Medulla oblongata (tissue), 1 donor: ENCODE measurements around the gene RTN4.
A peak's percentile ranks its signal among the peaks of the same experiment; 100 is the strongest.

Source experiments
- DNase-seq: peaks from one replicate; pipeline ENCODE4 v3.0.0-alpha.2; 2015; ENCODE audit errors: extremely low spot score

RTN4 gene

DNA sequence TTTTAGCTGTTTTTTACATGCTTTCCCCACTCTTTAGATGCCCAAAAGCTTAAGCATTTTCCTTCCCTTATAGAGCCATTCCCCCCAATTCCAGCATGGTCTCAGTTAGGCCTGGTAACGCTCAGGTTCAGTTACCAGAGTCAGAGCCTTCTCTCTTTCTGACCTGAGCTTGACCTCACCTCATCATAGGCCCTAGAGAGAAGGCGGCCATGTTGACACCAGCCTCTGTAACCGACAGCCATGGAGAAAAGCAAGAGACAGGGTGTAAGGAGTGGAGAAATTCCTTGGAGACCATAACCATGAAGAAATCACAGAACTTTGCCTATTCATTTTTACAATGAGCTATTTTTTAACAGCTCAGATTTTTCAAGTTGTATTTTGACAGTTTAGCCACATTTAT is 99.4 kb downstream of the RTN4 start:
- DNase-seq: no peak

DNA sequence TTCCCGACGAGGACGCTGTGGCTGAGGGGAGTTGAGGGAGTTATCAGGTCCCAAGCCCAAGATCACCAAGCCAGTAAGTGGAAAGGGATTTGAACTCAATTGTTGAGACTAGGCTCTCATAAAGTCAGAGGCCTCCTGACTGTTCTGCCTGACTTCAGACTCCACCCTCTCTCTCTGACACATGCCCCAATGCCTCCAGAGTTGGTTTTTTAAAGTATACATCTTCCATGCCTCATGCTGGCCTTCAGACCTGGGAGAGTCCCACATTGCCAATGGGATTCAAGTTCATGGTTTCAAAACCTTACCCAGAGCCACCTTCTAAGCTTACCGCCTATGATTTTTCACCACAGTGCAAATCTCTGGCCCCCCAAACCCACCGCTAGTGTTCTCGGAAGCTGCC is 100.8 kb downstream of the RTN4 start:
- DNase-seq: no peak

DNA sequence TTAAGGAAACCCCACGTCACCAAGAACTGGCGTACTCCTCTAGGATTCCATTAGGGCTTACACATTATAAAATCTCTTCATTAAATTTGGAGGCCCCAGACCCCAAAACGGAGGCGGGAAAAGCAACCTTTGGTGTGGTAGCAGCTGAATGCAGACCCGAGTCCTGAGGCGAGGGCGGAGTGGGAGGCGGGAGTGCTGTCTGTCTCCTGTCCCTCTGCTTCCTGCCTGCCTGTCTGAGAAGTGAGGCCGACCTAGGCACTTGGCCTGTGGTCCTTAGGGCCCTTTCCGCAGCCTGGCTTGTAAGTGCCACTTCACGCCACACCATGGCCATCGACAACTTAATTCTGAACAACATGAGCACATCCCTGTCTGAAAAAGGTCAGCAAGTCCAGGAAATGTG is 102.1 kb downstream of the RTN4 start:
- DNase-seq: no peak

DNA sequence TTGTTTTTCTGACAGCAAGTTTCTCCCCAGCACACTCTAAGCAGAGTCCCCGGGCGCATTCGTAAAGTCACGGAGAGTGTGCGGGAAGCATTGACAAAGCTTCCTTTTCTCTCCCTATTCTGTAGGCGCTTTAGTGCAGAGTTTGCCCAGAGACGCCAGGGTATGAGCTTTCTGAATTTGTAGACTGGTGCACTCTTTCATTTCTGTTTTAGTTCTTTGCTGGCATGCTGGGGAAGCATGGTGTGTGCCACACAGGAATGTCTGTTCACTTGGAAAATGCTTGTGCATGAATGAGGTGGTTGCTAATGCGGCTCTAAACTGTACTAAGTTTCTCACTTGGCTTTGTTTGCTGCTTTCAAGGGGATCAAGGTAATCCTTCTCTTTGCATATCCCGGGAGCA is 102.6 kb downstream of the RTN4 start:
- peak; percentile 60 for DNase-seq

DNA sequence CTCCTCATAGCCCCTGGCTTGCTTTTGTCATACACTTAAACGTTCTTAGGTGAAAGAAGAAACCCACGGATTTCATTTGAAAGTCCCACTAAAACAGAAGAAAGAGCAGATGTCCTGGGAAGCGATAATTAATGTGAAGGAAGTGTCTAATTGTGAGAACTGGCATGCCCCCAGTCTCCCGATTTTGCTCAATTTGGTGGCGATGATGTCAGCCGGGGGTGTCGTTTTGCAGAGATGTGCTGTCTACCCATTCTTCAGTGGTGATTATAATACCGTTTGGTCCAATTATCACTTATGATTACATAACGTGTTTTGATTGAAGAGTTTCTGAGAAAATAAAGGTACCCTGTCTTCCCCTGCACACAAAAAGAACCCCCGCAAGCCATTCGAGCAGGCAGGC is 103.1 kb downstream of the RTN4 start:
- DNase-seq: peak; percentile 24

DNA sequence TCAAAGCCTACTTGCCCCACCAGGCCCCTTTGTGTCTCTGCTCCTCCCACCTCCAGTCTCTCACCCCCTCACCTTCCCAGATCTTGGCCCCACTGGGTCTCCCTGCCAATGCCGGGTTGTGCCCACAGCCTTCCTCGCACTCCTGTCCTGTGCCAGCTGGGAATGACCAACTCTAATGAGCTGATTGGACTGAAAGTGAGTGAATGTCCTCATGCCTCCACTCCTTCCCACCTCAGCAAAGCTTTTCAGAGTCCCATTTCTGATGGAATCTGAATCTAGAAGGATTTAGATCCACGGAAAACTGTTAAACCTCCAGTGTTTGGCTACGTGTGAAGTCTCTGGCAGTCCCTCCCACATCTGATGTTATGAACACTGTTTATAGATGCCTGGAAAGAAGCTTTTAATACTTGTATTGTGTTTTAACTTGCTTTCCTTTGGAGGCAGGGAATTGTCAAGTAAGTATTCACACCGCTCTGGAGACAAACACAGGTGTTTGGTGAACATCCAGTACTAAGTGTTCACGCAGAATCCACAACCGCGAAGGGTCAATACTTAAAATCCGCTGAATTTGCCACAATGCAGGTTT is 103.9 kb downstream of the RTN4 start:
- peak; percentile 53 for DNase-seq

DNA sequence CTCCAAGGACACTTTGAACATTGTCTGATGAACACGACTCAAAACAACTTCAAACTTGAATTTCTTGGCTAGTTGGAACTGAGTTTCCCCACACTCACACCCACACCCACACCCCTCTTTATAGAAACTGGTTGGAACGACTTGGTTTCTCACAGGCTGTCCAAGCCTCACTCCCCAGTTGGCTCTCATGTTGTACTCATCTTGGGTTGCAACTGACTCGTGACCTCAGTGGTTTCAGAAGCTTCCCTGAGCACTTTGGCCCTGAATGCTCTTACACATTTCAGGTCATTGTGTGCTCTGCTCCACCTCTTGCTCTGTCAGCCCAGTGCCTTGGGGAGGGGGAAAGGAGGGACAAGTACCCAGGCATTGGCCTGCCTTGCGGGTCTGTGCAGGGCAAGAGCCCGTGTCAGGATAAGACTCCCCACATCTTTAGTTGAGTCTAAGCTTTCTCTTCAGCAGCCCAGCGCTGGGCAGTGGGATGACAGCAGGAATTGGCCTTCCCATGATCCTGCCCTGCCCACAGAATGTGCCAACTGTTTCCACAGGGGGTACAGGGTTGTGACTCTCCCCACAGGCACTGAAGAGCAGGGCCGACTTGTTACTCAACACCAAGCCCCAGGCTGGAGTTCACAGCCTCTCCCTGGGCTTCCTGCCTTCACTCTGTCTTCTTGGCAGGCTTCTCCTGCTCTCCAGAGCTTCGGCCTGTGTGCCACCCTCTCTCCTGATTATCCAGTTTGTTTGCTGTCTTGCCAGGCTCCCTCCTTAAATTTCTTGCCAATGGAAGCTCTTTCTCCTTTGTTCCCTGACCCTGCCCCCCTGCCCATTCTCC is 104.6 kb downstream of the RTN4 start:
- DNase-seq: peak; percentile 84

DNA sequence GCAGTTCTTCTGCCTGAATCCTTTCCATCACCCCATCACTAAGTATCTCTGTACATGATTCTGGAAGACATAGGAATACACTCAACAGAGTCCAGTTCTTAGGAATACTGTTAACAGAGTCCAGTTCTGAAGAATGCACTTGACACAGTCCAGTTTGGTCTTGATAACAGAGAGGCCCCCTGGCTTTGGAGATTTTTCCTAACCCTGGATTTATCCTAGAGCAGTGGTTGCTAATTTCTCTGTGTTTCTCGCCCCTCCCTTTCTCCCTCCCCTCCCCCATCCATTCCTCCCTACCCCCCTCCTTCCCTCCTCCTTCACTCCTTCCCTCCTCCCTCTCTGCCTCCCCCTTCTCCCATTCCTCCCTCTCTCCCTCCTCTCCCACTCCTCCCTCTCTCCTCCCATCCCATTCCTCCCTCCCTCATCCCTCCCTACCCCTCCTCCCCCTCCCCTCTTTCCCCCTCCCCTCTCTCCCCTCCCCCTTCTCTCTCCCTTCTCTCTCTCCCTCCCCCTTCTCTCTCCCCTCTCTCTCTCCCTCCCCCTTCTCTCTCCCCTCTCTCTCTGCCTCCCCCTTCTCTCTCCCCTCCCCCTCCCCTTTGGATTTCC is 105.4 kb downstream of the RTN4 start:
- no peak for DNase-seq

DNA sequence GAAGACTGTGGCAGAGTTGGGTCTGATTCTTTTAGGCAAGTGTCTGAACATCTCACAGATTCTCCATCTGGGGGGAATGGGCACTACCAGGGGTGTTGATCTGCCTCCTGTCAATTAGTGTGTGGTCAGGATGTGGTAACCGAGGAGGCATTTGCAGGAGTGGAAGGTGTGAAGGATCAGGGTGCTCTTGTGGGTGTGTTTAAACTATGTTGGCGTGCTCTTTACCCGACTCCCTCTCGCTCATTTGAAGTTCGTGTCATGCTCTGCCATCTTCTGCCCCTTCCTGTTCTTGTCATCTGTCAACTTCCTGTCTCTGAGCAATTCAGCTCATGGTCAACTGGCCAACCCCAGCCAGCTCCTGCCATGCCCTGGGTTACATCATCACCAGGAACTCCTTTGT is 107.9 kb downstream of the RTN4 start:
- no peak for DNase-seq

DNA sequence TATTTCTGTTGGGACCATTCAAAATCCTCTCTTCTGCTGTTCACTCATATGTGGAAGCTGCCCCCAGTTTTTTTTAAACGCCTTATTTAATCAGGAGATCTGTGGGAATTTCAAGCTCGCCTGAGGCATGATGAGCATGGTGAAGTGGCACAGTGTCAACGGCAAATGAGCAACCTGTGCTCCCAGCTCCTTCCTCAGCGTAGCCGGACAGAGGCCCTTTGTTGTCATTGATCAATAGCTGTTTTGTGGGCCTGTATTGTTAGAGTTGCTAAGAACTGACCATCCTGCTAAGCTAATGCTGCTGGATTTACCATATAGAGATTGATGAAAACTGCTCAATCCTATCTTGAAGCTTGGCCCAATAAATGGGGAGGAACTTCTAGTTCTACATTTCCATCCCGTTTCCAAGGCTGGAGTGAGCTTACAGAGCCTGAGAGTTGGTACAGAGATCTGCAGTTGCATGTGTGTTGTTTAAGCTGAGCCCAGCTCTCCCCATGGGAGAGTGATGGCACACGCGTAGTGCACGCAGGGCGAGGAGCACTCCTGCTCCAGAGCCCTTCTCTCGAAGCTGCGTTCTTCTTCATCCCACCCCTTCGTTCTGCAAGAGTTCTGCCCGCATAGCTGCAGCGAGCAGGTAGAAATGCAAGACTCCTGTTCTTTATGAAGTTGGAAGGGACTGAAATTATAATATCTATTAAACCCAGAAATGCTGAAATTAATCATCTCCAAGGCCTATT is 108.8 kb downstream of the RTN4 start:
- peak; percentile 56 for DNase-seq

DNA sequence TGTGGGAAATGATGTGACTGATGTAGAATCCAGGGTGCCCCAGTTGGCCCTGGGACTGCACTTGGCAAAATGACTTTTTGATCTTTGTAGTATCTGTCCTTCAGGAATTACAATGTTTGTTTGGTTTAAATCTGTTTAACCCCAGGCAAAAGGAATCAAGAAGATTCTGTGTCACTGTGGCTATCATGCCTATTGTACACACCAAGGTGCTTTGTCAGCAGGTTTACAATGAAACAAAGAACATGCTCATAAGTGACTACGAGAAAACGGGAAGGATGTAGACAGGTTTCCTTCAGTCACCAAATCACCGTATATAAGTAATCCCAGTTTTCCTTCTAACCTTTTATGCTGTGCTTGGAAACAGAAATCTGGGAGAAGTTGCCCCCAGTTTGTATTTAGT is 109.5 kb downstream of the RTN4 start:
- DNase-seq: no peak

DNA sequence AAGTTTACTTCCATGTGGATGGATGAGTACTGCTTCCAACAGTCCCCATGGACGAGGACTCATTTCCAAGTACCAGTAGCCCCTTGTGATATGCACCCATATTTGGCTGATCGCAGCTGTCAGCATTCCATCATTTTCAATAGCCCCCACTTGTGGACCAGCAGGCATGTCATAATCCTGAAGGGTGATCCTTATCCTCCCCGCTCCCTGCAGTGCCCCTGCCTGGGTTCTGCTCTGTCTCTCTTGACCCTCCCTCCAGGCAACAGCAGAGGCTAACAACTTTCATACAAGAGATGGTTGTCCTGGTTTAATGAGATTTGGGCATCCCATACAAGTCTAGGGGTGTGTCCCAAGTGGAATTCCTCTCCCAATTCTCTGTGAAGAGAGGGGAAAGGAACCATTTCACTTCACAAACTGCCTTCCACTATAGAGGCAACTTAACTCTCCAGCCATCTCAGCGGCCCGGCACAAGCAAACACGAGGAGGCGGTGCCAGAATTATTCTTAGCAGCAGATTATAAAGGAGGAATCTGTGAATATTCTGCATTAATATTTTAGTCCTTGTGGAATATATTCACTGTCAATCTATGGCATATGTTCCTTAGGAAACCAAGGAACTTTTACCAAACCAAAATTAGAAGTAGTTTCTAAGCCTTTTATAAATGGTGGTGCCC is 110.7 kb downstream of the RTN4 start:
- no peak for DNase-seq

DNA sequence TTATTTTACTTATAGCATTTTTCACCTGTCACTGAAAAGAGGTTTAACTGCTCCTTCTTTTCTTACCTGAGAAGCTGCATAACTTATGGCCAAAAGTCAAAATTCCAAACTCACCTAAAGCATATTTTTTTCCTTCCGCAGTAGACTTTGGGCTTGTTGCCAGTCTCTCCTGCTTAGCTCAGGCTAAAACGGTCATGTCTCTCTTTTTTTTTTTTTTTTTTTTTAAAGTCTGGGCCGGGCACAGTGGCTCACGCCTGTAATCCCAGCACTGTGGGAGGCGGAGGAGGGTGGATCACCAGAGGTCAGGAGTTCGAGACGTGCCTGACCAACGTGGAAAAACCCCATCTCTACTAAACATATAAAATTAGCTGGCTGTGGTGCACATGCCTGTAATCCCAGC is 113.5 kb downstream of the RTN4 start:
- DNase-seq: no peak

DNA sequence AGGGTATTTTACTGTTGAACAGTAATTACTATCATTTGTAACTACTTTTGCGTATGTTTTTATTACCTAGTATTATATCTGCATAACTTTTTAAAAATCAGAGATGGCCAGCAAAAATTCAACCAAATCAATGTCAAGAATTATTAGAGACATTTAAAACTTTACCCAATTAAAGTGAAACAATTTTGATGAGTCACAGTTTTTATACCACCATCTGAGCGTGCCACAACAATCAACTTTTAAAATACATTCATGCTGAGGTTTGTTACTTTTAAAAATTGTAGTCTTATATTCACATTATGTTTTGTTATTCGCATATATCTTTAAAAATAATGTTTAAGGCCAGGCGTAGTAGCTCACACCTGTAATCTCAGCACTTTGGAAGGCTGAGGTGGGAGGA is 114.9 kb downstream of the RTN4 start:
- no peak for DNase-seq

DNA sequence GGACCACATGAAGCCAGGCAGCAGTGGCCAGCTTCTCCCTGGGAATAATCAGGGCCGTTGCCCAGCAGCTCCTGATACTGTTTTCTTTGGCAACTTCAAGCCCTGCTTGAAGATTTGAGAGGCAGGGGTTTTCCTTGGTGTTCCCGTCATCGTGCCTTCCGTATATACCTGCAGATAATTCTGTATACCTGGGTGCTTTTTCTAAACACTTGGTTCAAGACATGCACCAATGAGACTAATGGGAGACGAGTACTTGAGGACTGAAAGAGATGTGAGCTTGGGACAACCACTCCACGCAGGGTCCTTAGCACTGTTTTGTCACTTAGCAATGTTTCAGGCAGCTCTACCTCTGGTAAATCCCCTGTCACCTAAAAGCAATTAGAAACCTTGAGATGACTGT is 118.8 kb downstream of the RTN4 start:
- no peak for DNase-seq

DNA sequence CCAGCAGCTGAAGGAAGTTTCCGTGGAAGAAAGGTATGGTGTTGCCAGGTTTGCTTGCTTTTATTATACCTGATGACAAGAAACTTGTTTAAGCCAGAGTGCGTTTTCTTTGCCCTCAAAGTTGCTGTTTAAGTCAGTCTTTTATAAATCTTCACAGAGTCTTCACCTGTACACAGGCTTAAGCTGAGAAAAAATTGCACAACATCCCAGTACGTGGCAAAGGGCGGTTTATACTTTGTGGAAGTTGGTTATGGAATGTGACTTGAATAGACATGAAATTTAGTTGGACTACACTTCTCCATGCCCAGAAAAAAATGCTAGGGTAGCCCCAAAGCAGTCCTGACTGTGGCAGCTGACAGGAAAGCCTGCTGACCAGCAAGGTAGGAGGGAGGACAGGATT is 121.5 kb downstream of the RTN4 start:
- DNase-seq: no peak

DNA sequence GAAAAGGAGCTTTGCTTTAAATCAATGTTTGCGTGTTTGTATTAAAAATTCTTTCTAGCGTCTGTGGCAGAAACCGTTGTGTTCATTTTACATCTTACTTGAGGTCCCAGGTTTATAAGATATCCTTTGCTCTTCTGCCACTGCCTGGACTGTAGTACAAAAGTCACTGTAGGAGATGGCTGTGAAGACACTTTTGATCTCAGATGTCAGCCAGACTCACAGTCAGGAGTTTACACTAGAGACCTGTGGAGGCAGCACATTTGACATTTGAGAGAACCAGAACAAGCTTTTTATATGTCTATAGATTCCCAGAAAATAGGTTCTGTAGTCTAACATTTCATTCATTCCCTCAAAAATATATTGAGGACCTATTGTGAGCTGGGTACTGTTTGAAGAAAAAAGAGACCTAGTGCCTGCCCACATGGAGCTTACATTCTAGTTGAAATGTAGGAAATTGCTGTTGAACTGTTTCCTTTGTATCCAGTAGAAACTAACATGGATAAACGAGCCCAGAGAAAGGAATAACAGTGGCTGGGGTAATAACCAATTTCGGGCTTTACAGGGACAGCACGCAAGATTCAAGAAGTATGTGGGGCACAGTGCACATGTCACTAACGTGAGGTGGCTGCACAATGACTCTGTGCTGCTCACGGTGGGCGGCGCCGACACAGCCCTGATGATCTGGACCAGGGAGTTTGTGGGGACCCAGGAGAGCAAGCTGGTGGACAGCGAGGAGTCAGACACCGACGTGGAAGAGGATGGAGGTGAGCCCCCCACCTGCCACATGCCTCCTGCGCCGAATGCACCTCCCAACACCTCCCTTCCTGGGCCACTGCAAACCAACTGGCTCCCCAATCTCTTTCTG is 122.3 kb downstream of the RTN4 start:
- no peak for DNase-seq

DNA sequence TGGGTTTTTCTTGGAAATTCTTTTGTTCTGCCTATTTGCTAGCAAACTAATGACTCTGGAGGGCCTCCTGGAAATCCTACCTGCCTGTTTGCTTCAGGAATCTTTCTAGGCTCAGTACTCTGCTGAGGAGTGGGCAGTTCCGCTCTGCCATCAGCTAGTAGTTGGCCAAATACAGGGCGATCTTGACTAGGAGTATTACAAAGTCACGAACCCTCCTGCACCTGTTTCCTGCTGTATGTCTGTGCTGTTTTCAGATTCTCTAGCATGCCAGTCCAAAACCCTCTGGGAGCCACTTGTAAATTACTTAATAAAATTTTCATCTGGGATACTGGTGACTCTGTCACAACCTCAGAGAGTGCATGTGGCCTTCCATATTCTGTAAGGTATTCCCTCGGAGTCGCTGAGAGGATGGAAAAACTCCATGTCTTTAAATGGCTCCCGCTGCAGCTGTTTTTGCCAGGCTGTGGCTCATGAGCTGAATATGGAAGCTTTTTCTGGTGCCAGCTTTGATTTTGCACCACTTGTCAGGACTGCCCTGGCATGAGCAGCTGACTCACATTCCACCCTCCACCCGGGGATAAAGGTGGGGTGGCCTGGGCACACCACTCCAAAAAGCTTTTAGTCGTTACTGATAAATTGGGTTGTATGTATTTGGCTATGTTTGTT is 123.0 kb downstream of the RTN4 start:
- DNase-seq: no peak

DNA sequence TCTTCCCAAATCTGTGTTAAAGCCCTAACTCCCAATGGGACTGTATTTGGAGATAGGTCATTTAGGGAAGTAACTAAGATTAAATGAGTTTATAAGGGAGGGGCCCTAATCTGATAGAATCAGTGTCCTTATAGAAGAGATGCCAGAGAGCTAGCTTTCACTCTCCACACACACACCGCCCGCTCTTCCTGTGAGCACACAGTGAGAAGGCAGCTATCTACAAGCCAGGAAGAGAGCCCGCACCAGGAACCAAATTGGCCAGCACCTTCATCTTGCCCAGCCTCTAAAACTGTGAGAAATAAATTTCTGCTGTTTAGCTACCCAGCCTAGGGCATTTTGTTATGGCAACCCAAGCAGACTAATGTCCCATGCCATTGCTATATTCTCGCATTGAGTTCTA is 125.2 kb downstream of the RTN4 start:
- DNase-seq: no peak

DNA sequence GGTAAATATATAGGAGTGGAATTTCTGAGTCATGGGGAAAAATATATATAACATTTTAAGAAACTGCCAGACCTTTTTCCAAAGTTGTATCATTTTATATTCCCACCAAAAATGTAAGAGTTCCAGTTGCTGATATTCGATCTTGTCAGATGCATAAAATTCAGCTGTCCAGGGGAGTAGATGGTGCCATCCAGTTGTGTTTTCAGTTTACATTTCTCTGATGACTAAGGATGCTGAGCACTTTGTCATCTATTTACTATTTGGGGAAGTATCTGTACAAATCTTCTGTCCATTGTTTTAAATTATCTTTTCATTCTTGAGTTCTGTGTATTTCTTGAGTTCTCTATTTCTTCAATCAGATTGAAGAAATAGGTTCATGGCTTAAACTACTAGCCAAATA is 126.1 kb downstream of the RTN4 start:
- no peak for DNase-seq
